ENCODE data around the gene NEDD4L.

NEDD4L gene

DNA sequence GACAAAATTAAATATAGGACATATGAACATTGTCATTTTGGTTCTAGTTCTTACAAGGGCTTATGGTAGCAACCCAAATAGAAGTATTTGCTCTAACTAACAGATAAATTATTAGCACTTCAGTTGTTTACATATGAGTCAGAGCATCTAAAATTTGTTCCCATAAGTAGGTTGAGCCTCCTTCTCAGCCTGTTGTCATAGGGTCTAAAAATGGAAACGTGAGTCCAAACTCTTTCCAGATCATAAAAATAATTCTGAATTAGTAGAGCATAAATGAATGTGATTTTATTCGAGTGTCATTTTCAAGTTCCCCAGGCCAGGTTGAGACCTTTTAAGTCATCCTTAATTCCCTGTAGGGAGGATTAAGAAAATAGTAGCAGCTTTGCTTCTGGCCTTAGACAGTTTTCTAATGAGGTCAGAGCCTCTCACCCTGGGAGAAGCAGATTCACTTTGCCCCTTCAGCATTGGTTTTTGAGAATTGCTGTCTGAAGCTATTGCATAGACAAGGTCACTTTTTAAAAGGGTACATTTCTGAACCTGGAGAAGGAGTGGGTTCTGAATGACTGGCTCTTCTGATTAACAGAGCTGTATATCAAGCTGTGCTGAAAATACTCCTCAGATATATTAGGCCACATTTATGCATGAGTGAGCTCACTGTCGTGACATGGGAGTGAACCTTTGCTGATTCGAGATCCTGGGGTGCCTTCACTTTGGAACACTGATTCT, 164.3 kb downstream of the NEDD4L start:
- in situ Hi-C loops (cut with HindIII; ENCODE audit: low pct_ligation_motif_present, low sequenced_read_pairs), result no loop called here
- Histone ChIP-seq H3K4me3 (ENCODE audit: low read depth, low read length) (no peak overlapping the region), H3K27ac (no peak overlapping the region), H3K27me3 (replicated peaks) (no peaks in the 10 kb centered on the region), H3K36me3 (replicated peaks) (no peaks in the 10 kb centered on the region)
- no peak for DNase-seq
- no peak for TF ChIP-seq CTCF (IDR thresholded peaks at IDR 0.05; ENCODE audit: low read depth, low read length, missing control alignments)

GRCh38 chr18:58209326-58209725, 165.3 kb downstream of the NEDD4L start:
- no peak for DNase-seq
- TF ChIP-seq CTCF (IDR thresholded peaks at IDR 0.05; ENCODE audit: low read depth, low read length, missing control alignments), result no peak
- H3K27me3 ChIP-seq (replicated peaks), result no peaks in the 10 kb centered on the region
- in situ Hi-C loops (cut with HindIII; ENCODE audit: low pct_ligation_motif_present, low sequenced_read_pairs), result no loop called here
- H3K4me3 ChIP-seq (ENCODE audit: low read depth, low read length), result no peak overlapping the region
- no peak overlapping the region for H3K27ac ChIP-seq
- no peaks in the 10 kb centered on the region for H3K36me3 ChIP-seq (replicated peaks)

GRCh38 chr18:58211510-58211909, 167.5 kb downstream of the NEDD4L start:
- Histone ChIP-seq H3K4me3 (ENCODE audit: low read depth, low read length) (no peak overlapping the region), H3K36me3 (replicated peaks) (no peaks in the 10 kb centered on the region), H3K27me3 (replicated peaks) (no peaks in the 10 kb centered on the region), H3K27ac (no peak overlapping the region)
- no peak for TF ChIP-seq CTCF (IDR thresholded peaks at IDR 0.05; ENCODE audit: low read depth, low read length, missing control alignments)
- in situ Hi-C loops (cut with HindIII; ENCODE audit: low pct_ligation_motif_present, low sequenced_read_pairs), result no loop called here
- no peak for DNase-seq

DNA sequence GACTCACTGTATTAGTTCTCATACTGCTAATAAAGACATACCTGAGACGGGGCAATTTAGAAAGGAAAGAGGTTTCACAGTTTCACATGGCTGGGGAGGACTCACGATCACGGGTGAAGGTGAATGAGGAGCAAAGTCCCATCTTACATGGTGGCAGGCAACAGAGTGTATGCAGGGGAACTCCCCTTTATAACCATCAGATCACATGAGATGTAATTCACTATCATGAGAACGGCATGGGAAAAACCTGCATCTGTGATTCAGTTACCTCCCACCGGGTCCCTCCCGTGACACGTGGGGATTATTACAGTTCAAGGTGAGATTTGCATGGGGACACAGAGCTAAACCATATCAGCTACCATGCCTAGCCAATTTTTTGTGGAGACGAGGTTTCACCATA, 168.2 kb downstream of the NEDD4L start:
- in situ Hi-C loops (cut with HindIII; ENCODE audit: low pct_ligation_motif_present, low sequenced_read_pairs), result no loop called here
- no peaks in the 10 kb centered on the region for H3K27me3 ChIP-seq (replicated peaks)

DNA sequence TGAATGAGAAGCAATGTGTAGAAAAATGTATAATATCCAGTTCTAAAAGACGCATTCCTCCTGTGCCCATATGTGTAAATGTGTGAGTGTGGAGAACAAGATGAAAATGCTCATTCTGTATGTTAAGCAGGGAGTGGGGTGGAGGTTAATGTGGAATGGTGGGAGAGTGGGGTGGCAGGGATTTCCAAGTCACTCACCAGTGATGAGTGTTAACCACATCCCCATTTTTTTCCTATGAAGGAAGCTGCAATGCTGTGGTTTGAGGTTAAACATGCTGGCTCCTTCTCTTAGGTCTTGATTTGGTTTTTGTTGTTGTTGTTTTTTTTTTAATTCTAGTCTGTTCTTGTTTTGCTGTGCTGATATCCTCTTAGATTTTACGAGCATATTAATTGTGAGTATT, 169.4 kb downstream of the NEDD4L start:
- in situ Hi-C loops (cut with HindIII; ENCODE audit: low pct_ligation_motif_present, low sequenced_read_pairs), result no loop called here
- no peaks in the 10 kb centered on the region for H3K27me3 ChIP-seq (replicated peaks)
- no peaks in the 10 kb centered on the region for H3K36me3 ChIP-seq (replicated peaks)
- peak; percentile 81 for DNase-seq
- no peak for TF ChIP-seq CTCF (IDR thresholded peaks at IDR 0.05; ENCODE audit: low read depth, low read length, missing control alignments)
- H3K27ac ChIP-seq, result peak overlapping the region; percentile 87
- no peak overlapping the region for H3K4me3 ChIP-seq (ENCODE audit: low read depth, low read length)

More for the DNA sequence above, 168.2 kb downstream of the NEDD4L start:
- no peak overlapping the region for H3K27ac ChIP-seq
- H3K36me3 ChIP-seq (replicated peaks), result no peaks in the 10 kb centered on the region
- no peak for DNase-seq
- no peak for TF ChIP-seq CTCF (IDR thresholded peaks at IDR 0.05; ENCODE audit: low read depth, low read length, missing control alignments)
- no peak overlapping the region for H3K4me3 ChIP-seq (ENCODE audit: low read depth, low read length)

DNA sequence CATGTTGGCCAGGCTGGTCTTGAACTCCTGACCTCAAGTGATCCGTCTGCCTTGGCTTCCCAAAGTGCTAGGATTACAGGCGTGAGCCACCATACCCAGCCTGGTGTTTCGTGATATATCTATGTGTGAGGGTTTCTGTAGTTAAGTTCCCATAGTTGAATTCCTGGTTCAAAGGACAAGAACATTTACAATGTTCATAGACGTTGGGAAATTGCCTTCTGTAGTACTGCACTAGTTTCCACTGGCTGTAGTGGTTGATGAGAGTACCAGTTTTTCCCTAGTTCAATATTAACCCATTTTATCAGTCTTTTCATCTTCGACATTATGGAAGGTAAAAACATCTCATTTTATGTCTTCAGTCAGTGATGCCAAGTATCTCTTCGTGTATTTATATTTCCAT, 171.0 kb downstream of the NEDD4L start:
- in situ Hi-C loops (cut with HindIII; ENCODE audit: low pct_ligation_motif_present, low sequenced_read_pairs), result no loop called here
- no peaks in the 10 kb centered on the region for H3K36me3 ChIP-seq (replicated peaks)
- no peaks in the 10 kb centered on the region for H3K27me3 ChIP-seq (replicated peaks)
- no peak for TF ChIP-seq CTCF (IDR thresholded peaks at IDR 0.05; ENCODE audit: low read depth, low read length, missing control alignments)
- H3K27ac ChIP-seq, result no peak overlapping the region
- no peak for DNase-seq
- no peak overlapping the region for H3K4me3 ChIP-seq (ENCODE audit: low read depth, low read length)

Measured in brain microvascular endothelial cell (primary cell).